ENCODE measurements around the gene NKX6-2.

The NKX6-2 gene

DNA sequence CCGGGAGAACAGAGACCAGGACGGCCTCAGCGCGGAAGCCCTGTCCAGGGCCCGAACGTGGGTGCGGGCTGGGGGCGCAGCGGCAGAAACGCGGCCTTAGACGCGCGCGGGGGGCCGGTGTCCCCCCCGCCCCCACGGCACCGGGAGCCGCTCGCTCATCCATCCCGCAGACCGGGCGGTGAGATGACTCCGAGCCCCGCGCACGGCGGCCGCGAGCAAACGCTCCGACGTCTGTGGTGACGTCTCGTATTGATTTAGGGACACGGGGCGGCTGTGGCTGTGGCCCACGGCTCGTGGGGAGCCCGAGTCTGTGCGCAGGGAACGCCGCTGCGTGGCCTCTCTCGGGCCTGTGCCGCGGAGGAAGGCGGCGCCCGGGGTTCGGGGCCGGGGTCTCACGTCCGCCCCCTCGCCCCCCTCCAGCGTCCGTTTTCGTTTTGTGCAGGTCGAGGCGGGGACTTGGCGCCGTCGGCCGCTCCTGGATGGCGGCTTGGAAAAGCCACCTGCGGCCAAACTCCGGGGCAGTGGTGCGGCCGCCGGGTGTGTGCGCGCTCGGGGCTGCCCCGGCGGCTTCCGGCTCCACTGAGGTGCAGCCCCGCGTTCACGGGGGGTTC, 1.0 kb upstream of the NKX6-2 start (continued):
- TF ChIP-seq, protein P1, sequence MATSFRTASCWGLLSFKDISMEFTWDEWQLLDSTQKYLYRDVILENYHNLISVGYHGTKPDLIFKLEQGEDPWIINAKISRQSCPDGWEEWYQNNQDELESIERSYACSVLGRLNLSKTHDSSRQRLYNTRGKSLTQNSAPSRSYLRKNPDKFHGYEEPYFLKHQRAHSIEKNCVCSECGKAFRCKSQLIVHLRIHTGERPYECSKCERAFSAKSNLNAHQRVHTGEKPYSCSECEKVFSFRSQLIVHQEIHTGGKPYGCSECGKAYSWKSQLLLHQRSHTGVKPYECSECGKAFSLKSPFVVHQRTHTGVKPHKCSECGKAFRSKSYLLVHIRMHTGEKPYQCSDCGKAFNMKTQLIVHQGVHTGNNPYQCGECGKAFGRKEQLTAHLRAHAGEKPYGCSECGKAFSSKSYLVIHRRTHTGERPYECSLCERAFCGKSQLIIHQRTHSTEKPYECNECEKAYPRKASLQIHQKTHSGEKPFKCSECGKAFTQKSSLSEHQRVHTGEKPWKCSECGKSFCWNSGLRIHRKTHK (tag by site-specific recombination; IDR thresholded peaks at IDR 0.05), result no peak
- TF ChIP-seq SCRT2 (tag by site-specific recombination; IDR thresholded peaks at IDR 0.05) (no peak), MYNN (tag by site-specific recombination; IDR thresholded peaks at IDR 0.05; ENCODE audit: borderline replicate concordance) (no peak), ZNF155 (tag by site-specific recombination; IDR thresholded peaks at IDR 0.05) (no peak), ZNF677 (tag by site-specific recombination; IDR thresholded peaks at IDR 0.05) (no peak), ZNF561 (tag by site-specific recombination; IDR thresholded peaks at IDR 0.05; ENCODE audit: borderline replicate concordance) (no peak), ZXDB (tag by site-specific recombination; IDR thresholded peaks at IDR 0.05) (no peak), ZBTB17 (tag by site-specific recombination; IDR thresholded peaks at IDR 0.05) (no peak; the same call in 1 of the 2 replicates), MEIS1 (CRISPR knock-in tag; IDR thresholded peaks at IDR 0.05; ENCODE audit: borderline replicate concordance) (no peak), ZNF837 (tag by site-specific recombination; IDR thresholded peaks at IDR 0.05) (no peak), ZNF302 (tag by site-specific recombination; IDR thresholded peaks at IDR 0.05; ENCODE audit: low read depth) (no peak), ZNF433 (tag by site-specific recombination; IDR thresholded peaks at IDR 0.05; ENCODE audit: low read depth) (no peak), ZNF391 (tag by site-specific recombination; IDR thresholded peaks at IDR 0.05; ENCODE audit: borderline replicate concordance, low read depth) (no peak), TCF7L2 (IDR thresholded peaks at IDR 0.05; ENCODE audit: borderline replicate concordance, low read depth, low read length) (no peak), HOXD13 (CRISPR knock-in tag; IDR thresholded peaks at IDR 0.05; ENCODE audit: borderline replicate concordance) (no peak), ZNF48 (tag by site-specific recombination; IDR thresholded peaks at IDR 0.05) (no peak), OVOL3 (tag by site-specific recombination; IDR thresholded peaks at IDR 0.05) (no peak), ZNF311 (tag by site-specific recombination; IDR thresholded peaks at IDR 0.05; ENCODE audit: borderline replicate concordance) (no peak), ZNF510 (tag by site-specific recombination; IDR thresholded peaks at IDR 0.05; ENCODE audit: insufficient replicate concordance) (no peak), ZNF19 (tag by site-specific recombination; IDR thresholded peaks at IDR 0.05; ENCODE audit: low read depth) (no peak), ZNF175 (tag by site-specific recombination; IDR thresholded peaks at IDR 0.05) (no peak), ZNF202 (tag by site-specific recombination; IDR thresholded peaks at IDR 0.05; ENCODE audit: borderline replicate concordance) (no peak), ZNF248 (tag by site-specific recombination; IDR thresholded peaks at IDR 0.05) (no peak), ZFHX2 (tag by site-specific recombination; conservative IDR thresholded peaks at IDR 0.05) (peak; percentile 24), ZNF335 (tag by site-specific recombination; conservative IDR thresholded peaks at IDR 0.05) (peak; percentile 36), ZNF138 (tag by site-specific recombination; IDR thresholded peaks at IDR 0.05; ENCODE audit: borderline replicate concordance) (no peak), ZNF777 (tag by site-specific recombination; IDR thresholded peaks at IDR 0.05; ENCODE audit: borderline replicate concordance) (peak; percentile 84)
- TF ChIP-seq, protein P2, sequence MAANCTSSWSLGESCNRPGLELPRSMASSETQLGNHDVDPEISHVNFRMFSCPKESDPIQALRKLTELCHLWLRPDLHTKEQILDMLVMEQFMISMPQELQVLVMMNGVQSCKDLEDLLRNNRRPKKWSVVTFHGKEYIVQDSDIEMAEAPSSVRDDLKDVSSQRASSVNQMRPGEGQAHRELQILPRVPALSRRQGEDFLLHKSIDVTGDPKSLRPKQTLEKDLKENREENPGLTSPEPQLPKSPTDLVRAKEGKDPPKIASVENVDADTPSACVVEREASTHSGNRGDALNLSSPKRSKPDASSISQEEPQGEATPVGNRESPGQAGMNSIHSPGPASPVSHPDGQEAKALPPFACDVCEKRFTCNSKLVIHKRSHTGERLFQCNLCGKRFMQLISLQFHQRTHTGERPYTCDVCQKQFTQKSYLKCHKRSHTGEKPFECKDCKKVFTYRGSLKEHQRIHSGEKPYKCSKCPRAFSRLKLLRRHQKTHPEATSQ (tag by site-specific recombination; IDR thresholded peaks at IDR 0.05), result 0 out of 2 replicates have a peak, but pooled peaks have one; percentile 27
- TF ChIP-seq, protein P3, sequence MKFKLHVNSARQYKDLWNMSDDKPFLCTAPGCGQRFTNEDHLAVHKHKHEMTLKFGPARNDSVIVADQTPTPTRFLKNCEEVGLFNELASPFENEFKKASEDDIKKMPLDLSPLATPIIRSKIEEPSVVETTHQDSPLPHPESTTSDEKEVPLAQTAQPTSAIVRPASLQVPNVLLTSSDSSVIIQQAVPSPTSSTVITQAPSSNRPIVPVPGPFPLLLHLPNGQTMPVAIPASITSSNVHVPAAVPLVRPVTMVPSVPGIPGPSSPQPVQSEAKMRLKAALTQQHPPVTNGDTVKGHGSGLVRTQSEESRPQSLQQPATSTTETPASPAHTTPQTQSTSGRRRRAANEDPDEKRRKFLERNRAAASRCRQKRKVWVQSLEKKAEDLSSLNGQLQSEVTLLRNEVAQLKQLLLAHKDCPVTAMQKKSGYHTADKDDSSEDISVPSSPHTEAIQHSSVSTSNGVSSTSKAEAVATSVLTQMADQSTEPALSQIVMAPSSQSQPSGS (tag by site-specific recombination; IDR thresholded peaks at IDR 0.05; ENCODE audit: low read depth), result no peak
- TF ChIP-seq, protein P4, sequence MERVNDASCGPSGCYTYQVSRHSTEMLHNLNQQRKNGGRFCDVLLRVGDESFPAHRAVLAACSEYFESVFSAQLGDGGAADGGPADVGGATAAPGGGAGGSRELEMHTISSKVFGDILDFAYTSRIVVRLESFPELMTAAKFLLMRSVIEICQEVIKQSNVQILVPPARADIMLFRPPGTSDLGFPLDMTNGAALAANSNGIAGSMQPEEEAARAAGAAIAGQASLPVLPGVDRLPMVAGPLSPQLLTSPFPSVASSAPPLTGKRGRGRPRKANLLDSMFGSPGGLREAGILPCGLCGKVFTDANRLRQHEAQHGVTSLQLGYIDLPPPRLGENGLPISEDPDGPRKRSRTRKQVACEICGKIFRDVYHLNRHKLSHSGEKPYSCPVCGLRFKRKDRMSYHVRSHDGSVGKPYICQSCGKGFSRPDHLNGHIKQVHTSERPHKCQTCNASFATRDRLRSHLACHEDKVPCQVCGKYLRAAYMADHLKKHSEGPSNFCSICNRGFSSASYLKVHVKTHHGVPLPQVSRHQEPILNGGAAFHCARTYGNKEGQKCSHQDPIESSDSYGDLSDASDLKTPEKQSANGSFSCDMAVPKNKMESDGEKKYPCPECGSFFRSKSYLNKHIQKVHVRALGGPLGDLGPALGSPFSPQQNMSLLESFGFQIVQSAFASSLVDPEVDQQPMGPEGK (tag by site-specific recombination; IDR thresholded peaks at IDR 0.05), result peak; percentile 86
- TF ChIP-seq, protein P5, sequence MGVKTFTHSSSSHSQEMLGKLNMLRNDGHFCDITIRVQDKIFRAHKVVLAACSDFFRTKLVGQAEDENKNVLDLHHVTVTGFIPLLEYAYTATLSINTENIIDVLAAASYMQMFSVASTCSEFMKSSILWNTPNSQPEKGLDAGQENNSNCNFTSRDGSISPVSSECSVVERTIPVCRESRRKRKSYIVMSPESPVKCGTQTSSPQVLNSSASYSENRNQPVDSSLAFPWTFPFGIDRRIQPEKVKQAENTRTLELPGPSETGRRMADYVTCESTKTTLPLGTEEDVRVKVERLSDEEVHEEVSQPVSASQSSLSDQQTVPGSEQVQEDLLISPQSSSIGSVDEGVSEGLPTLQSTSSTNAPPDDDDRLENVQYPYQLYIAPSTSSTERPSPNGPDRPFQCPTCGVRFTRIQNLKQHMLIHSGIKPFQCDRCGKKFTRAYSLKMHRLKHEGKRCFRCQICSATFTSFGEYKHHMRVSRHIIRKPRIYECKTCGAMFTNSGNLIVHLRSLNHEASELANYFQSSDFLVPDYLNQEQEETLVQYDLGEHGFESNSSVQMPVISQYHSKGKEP (tag by site-specific recombination; IDR thresholded peaks at IDR 0.05), result no peak
- TF ChIP-seq, protein P6, sequence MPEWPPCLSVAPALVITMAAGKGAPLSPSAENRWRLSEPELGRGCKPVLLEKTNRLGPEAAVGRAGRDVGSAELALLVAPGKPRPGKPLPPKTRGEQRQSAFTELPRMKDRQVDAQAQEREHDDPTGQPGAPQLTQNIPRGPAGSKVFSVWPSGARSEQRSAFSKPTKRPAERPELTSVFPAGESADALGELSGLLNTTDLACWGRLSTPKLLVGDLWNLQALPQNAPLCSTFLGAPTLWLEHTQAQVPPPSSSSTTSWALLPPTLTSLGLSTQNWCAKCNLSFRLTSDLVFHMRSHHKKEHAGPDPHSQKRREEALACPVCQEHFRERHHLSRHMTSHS (tag by site-specific recombination; IDR thresholded peaks at IDR 0.05), result no peak

Data from HEK293 (cell line).